Glutamatergic neuron (in vitro differentiated cells): Measurements from ENCODE around the gene CCDC8. TPM values are rescaled to one million over a fixed set of nuclear protein-coding genes. Genes with fewer than 3 reads are reported as not detected.

ENCODE experiments used
- DNase-seq: peaks from one replicate; pipeline ENCODE4 v3.0.0; 2022
- H3K27ac Mint-ChIP-seq: one replicate; pipeline ENCODE4 v1.8.0; 2020; ENCODE audit warnings: mild to moderate bottlenecking, mixed read lengths, inconsistent platforms; ENCODE audit not compliant: unreplicated experiment
- H3K27me3 Mint-ChIP-seq: one replicate; pipeline ENCODE4 v1.8.0; 2020; ENCODE audit warnings: mild to moderate bottlenecking, moderate library complexity, mixed read lengths, inconsistent platforms; ENCODE audit not compliant: unreplicated experiment
- H3K36me3 Mint-ChIP-seq: one replicate; pipeline ENCODE4 v1.8.0; 2020; ENCODE audit warnings: mild to moderate bottlenecking, mixed read lengths, inconsistent platforms; ENCODE audit not compliant: unreplicated experiment
- H3K4me1 Mint-ChIP-seq: one replicate; pipeline ENCODE4 v1.8.0; 2020; ENCODE audit warnings: mild to moderate bottlenecking, low read depth, mixed read lengths, inconsistent platforms; ENCODE audit not compliant: unreplicated experiment
- H3K4me3 Mint-ChIP-seq: one replicate; pipeline ENCODE4 v1.8.0; 2020; ENCODE audit warnings: mild to moderate bottlenecking, mixed read lengths, inconsistent platforms; ENCODE audit not compliant: unreplicated experiment
- H3K9me3 Mint-ChIP-seq: one replicate; pipeline ENCODE4 v1.8.0; 2020; ENCODE audit warnings: mild to moderate bottlenecking, moderate library complexity, mixed read lengths, inconsistent platforms; ENCODE audit not compliant: unreplicated experiment
- CTCF ChIP-seq: fragments of 200-600 bp; sonication (generic); IDR thresholded peaks from one replicate; pipeline ENCODE4 v1.5.0; 2021; ENCODE audit not compliant: partially characterized antibody, unreplicated experiment
- total RNA-seq: library from RNA; stranded (reverse); fragmentation: NEBNext Ultra II Directional; extraction: Animal tissue kit (Norgen Biotek cat#: 25700); gene quantifications from one replicate; pipeline ENCODE4 v1.2.1, GENCODE V29; 2021; ENCODE audit not compliant: unreplicated experiment

Gene CCDC8
- total RNA-seq, 1 donor from 2014 or later, result 6.3 TPM

DNA sequence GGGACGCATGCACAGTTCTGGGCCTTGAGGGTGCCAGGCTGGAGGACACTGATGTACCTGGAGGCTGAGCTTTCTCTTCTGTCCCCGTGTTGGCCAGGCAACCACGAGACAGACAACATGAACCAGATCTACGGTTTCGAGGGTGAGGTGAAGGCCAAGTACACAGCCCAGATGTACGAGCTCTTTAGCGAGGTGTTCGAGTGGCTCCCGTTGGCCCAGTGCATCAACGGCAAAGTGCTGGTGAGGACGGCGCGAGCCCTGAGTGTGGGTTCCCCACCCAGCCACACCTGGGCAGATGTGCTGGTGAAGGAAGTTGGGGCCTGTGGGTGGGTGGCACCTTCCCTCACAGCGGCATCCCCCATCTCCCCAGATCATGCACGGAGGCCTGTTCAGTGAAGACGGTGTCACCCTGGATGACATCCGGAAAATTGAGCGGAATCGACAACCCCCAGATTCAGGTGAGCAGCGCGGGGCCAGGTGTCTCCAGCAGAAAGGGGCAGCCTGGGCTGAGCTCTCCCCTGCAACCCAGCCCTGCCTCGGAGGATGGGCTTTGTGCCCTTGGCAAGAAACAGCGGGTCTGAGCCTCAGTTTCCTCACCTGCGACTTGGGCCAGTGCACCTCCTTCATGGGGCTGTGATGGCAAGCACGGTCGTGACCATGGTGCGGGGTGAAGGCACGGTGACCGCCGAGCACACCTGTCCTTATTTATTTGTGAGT lies 26.2 kb downstream of the CCDC8 start:
- H3K9me3 Mint-ChIP-seq, result peaks cover 2% of the 10 kb centered on the region
- no peak overlapping the region for H3K27ac Mint-ChIP-seq
- no peak for TF ChIP-seq CTCF
- H3K4me1 Mint-ChIP-seq, result peaks cover 10% of the 10 kb centered on the region
- peaks cover 18% of the 10 kb centered on the region for H3K36me3 Mint-ChIP-seq
- no peak for DNase-seq
- no peak overlapping the region for H3K4me3 Mint-ChIP-seq
- H3K27me3 Mint-ChIP-seq, result no peaks in the 10 kb centered on the region

DNA sequence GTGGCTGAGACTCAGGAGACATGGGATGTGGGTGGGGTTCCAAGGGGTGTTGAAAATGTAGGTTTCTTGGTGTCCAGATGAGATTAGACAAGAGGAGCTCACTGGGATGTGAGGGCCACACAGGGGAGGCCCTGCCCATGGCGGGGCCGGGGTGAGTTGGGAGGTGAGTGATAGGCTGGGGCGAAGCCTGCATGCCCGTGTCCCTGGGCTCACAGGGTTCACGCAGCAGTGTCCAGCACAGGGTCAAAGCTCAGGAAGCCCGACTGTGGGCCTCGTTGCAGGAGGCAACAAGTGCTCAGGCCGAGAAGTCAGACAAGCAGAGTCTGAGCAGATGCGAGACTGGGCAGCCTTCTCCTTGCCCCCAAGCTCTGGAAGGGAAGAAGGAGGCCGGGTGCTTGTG lies 27.2 kb downstream of the CCDC8 start:
- H3K9me3 Mint-ChIP-seq, result peaks cover 2% of the 10 kb centered on the region
- no peak for DNase-seq
- H3K27ac Mint-ChIP-seq, result no peak overlapping the region
- no peaks in the 10 kb centered on the region for H3K27me3 Mint-ChIP-seq
- H3K4me3 Mint-ChIP-seq, result no peak overlapping the region
- peaks cover 19% of the 10 kb centered on the region for H3K36me3 Mint-ChIP-seq
- H3K4me1 Mint-ChIP-seq, result peaks cover 10% of the 10 kb centered on the region
- TF ChIP-seq CTCF, result no peak

GRCh38 chr19:46385636-46386035 lies 27.7 kb downstream of the CCDC8 start:
- H3K27me3 Mint-ChIP-seq, result no peaks in the 10 kb centered on the region
- DNase-seq, result no peak
- H3K36me3 Mint-ChIP-seq, result peaks cover 19% of the 10 kb centered on the region
- no peak for TF ChIP-seq CTCF
- H3K4me1 Mint-ChIP-seq, result peaks cover 10% of the 10 kb centered on the region
- no peak overlapping the region for H3K4me3 Mint-ChIP-seq
- peaks cover 2% of the 10 kb centered on the region for H3K9me3 Mint-ChIP-seq
- H3K27ac Mint-ChIP-seq, result no peak overlapping the region

GRCh38 chr19:46384396-46384795 lies 29.0 kb downstream of the CCDC8 start:
- H3K27me3 Mint-ChIP-seq, result no peaks in the 10 kb centered on the region
- peaks cover 15% of the 10 kb centered on the region for H3K36me3 Mint-ChIP-seq
- no peak for TF ChIP-seq CTCF
- H3K4me3 Mint-ChIP-seq, result no peak overlapping the region
- peaks cover 11% of the 10 kb centered on the region for H3K4me1 Mint-ChIP-seq
- DNase-seq, result no peak
- peaks cover 2% of the 10 kb centered on the region for H3K9me3 Mint-ChIP-seq
- no peak overlapping the region for H3K27ac Mint-ChIP-seq

DNA sequence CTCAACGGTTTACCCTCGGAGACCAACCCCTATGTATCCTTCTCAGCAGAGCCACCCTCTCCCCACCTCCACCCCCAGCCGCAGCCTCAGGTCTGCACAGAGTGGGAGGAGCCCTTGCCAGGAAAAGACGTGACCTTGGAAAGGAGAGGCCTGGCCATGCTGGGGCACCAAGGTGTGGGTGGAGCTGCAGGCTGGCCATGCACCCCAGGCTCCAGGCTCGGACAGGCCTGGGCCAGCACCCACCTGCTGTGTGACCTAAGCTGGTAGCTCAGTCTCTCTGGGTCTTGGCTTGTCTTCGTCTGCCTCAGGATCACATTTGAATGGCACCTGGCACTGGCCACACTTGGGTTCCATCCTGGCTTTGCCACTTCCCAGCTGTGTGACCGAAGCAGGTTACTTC lies 29.5 kb downstream of the CCDC8 start:
- Mint-ChIP-seq H3K27me3 (no peaks in the 10 kb centered on the region), H3K4me3 (no peak overlapping the region), H3K9me3 (peaks cover 2% of the 10 kb centered on the region), H3K36me3 (peaks cover 12% of the 10 kb centered on the region), H3K4me1 (peaks cover 13% of the 10 kb centered on the region), H3K27ac (no peak overlapping the region)
- no peak for DNase-seq
- TF ChIP-seq CTCF, result no peak
